HepG2 (cell line): Measurements from ENCODE around the gene THSD4. TPM values are rescaled to one million over a fixed set of nuclear protein-coding genes. Genes with fewer than 3 reads are reported as not detected.

Source experiments
- ATAC-seq: fragments of 200-7000 bp; cut with Tn5 transposase; 3 replicates; pipeline ENCODE4 v1.9.1; 2020; ENCODE audit warnings: mild to moderate bottlenecking, moderate library complexity
- BruUV-seq: library from RNA; stranded (reverse); fragments of 400-500 nt; replicated peaks from 2 replicates; lab custom pipeline; 2021; lab: Mats Ljungman, UMichigan
- CTCF ChIA-PET: fragments of 300-600 bp; formaldehyde crosslinking; extraction: SDS; loops from one replicate; lab custom pipeline; 2021; ENCODE audit warnings: low total read pairs, inconsistent platforms, low intra/inter-chr PET ratio; lab: Yijun Ruan, JAX
- POLR2A ChIA-PET: fragments of 350-600 bp; sonication (Branson Sonifier 250); formaldehyde crosslinking; loops from one replicate; lab custom pipeline; 2020; ENCODE audit warnings: antibody characterized with exemption, inconsistent platforms; lab: Yijun Ruan, JAX
- DNase-seq: peaks from one replicate; pipeline ENCODE4 v3.0.0-alpha.2; 2015; ENCODE audit warnings: low spot score
- FAIRE-seq: peaks from 3 replicates; lab custom pipeline; 2011; peaks lifted over from hg19 to GRCh38; lab: Jason Lieb, UNC
- H2AFZ ChIP-seq: one replicate; pipeline ENCODE4 v1.6.1; 2011; ENCODE audit warnings: low read length, inconsistent platforms
- H3K27ac ChIP-seq: fragments of 300-600 bp; 3 replicates; pipeline ENCODE4 v1.8.0; 2011; ENCODE audit warnings: mixed run types, mild to moderate bottlenecking, mixed read lengths, low read length, inconsistent platforms; ENCODE audit not compliant: insufficient read depth; ENCODE audit errors: extremely low read length
- H3K27me3 ChIP-seq, 2 experiments: fragments of 200-600 bp in 1 of 2; 2 replicates in 1 of 2; 3 replicates in 1 of 2; pipeline versions ENCODE4 v1.6.0 to v1.8.0; 2011; ENCODE audit warnings: low read length in 2 of 2, mild to moderate bottlenecking in 2 of 2, moderate library complexity in 2 of 2, inconsistent platforms in 1 of 2; ENCODE audit not compliant: insufficient read depth in 2 of 2, control insufficient read depth in 1 of 2
- H3K36me3 ChIP-seq, 2 experiments: fragments of 200-600 bp in 1 of 2; replicated peaks in 1 of 2; 2 replicates in 1 of 2; 3 replicates in 1 of 2; pipeline versions ENCODE4 v1.5.1 to v1.8.0; 2011; ENCODE audit warnings: low read length in 2 of 2, inconsistent platforms in 1 of 2; ENCODE audit not compliant: insufficient read depth in 2 of 2, control insufficient read depth in 1 of 2
- H3K4me1 ChIP-seq: 2 replicates; pipeline ENCODE4 v1.5.1; 2012; ENCODE audit warnings: low read length, inconsistent platforms; ENCODE audit not compliant: insufficient read depth
- H3K4me2 ChIP-seq: 2 replicates; pipeline ENCODE4 v1.6.0; 2011; ENCODE audit warnings: low read depth, low read length, inconsistent platforms
- H3K4me3 ChIP-seq, 3 experiments: fragments of 200-600 bp in 1 of 3; sonication (generic), shearing (Covaris generic) in 1 of 3; replicated peaks in 1 of 3; 2 replicates each; pipeline ENCODE4 v1.5.1; 2011 to 2016; ENCODE audit warnings: low read length in 3 of 3, inconsistent platforms in 2 of 3, low read depth in 2 of 3, mild to moderate bottlenecking in 2 of 3, control low read depth in 1 of 3, mixed read lengths in 1 of 3; ENCODE audit not compliant: insufficient read depth in 1 of 3
- H3K79me2 ChIP-seq: one replicate; pipeline ENCODE4 v1.6.1; 2011; ENCODE audit warnings: low read length, inconsistent platforms; ENCODE audit not compliant: insufficient read depth
- H3K9ac ChIP-seq: 2 replicates; pipeline ENCODE4 v1.6.0; 2011; ENCODE audit warnings: mild to moderate bottlenecking, low read depth, low read length, inconsistent platforms; ENCODE audit not compliant: insufficient read depth
- H3K9me3 ChIP-seq: 2 replicates; pipeline ENCODE4 v1.5.1; 2012; ENCODE audit warnings: mild to moderate bottlenecking, low read length
- H4K20me1 ChIP-seq: 2 replicates; pipeline ENCODE4 v1.6.0; 2011; ENCODE audit warnings: inconsistent platforms, mild to moderate bottlenecking, low read length, moderate library complexity; ENCODE audit not compliant: insufficient read depth
- HIVEP1 ChIP-seq: sonication (generic); formaldehyde crosslinking; IDR thresholded peaks from 2 replicates; pipeline ENCODE4 v1.4.0; 2020; ENCODE audit warnings: mild to moderate bottlenecking, missing genetic modification reagents
- PRMT3 ChIP-seq: sonication (generic); formaldehyde crosslinking; IDR thresholded peaks from 2 replicates; pipeline ENCODE4 v1.8.1; 2022; ENCODE audit warnings: low read depth, mild to moderate bottlenecking, moderate library complexity, missing genetic modification reagents, borderline replicate concordance
- SNRNP70 ChIP-seq: fragments of 200-400 bp; formaldehyde crosslinking; IDR thresholded peaks from 2 replicates; pipeline ENCODE4 v1.6.1; 2017; ENCODE audit warnings: mild to moderate bottlenecking, low read depth, low read length, moderate library complexity
- WGBS: methylation state at CpG from one replicate; pipeline ENCODE4 v1.1.6; 2017; ENCODE audit warnings: low lambda C conversion rate; 5-methylcytosine and 5-hydroxymethylcytosine counted together
- in situ Hi-C: cut with HindIII; loops from 2 replicates; pipeline ENCODE4 v1.10.0; 2017; ENCODE audit warnings: low pct_unique_long_range_greater_than_20kb; ENCODE audit not compliant: extremely low pct_ligation_motif_present
- intact Hi-C: fragments of 100-400 bp; cut with micrococcal nuclease; formaldehyde crosslinking; loops from one replicate; pipeline ENCODE4 v1.10.0; 2022; ENCODE audit not compliant: unreplicated experiment
- polyA plus RNA-seq, 8 experiments: library from polyadenylated mRNA; depleted of rRNA in 3 of 8; stranded (reverse) in 7 of 8; unstranded in 1 of 8; fragments of >200 nt; fragmentation: Illumina TruSeq in 4 of 8; extraction: Trizol in 4 of 8; gene quantifications; 2 replicates each; pipeline versions ENCODE4 v1.2.1 to v1.2.3, GENCODE V29; 2011 to 2016; ENCODE audit warnings: low read depth in 4 of 8, missing spikeins in 1 of 8, mixed read lengths in 1 of 8; ENCODE audit not compliant: insufficient read depth in 1 of 8
- total RNA-seq, 5 experiments: library from RNA; depleted of rRNA; stranded (reverse); fragments of >200 nt; fragmentation: Illumina TruSeq; extraction: Trizol; gene quantifications; 2 replicates each; pipeline ENCODE4 v1.2.3, GENCODE V29; 2016; ENCODE audit warnings: low read depth in 1 of 5
- TF ChIP-seq, protein P1 (sequence below): sonication (generic); formaldehyde crosslinking; IDR thresholded peaks from 2 replicates; pipeline ENCODE4 v1.4.0; 2020; ENCODE audit warnings: missing genetic modification reagents, mild to moderate bottlenecking, borderline replicate concordance
- TF ChIP-seq, protein P2 (sequence below): sonication (generic); formaldehyde crosslinking; IDR thresholded peaks from 2 replicates; pipeline ENCODE4 v1.4.0; 2020; ENCODE audit warnings: missing genetic modification reagents

THSD4 gene
- total and polyA plus RNA-seq, 2 of the 13 experiments (the other 11 are each of a cell fraction or from before 2014, with no cell fraction given): 0.07 to 0.21 TPM

DNA sequence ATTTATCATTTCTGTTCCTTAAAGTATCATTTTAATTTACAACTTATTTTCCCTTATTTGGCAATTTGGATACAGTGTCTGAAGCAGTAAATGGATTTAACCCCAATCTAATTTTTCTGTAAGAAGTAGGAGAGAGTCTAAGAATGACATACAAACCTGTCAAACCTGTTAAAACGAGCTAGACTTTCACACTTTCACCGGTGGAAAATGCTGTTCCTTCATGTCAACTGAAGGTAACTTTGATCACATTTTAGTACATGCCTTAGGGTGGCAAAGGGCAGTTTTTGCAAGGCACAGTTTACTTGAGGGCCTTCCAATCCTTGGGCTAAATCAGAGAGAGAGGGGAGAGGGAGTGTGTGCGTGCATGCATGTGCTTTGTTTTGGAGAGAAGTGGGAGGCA lies 221.4 kb downstream of the THSD4 start:
- Histone ChIP-seq H3K27me3 (peaks cover 1 to 5% of the 10 kb centered on the region in 2 experiments; a peak in 2 of 5 replicates), H3K9me3 (no peaks in the 10 kb centered on the region), H3K27ac (no peak overlapping the region), H3K36me3 (no peaks in the 10 kb centered on the region), H3K79me2 (no peaks in the 10 kb centered on the region), H3K9ac (no peak overlapping the region), H3K4me3 (no peak overlapping the region), H2AFZ (no peak overlapping the region), H3K4me2 (no peak overlapping the region), H4K20me1 (no peaks in the 10 kb centered on the region), H3K4me1 (no peaks in the 10 kb centered on the region)
- ChIA-PET CTCF (no interaction called here), POLR2A (no interaction called here)
- in situ Hi-C loops (no loop called here), intact Hi-C loops (no loop called here)
- ATAC-seq: no peak
- no peak for DNase-seq
- no peak for FAIRE-seq
- BruUV-seq: no TSS peak
- 2% methylated on average over 3 of the region's 3 CpGs for WGBS
- TF ChIP-seq, protein P1, sequence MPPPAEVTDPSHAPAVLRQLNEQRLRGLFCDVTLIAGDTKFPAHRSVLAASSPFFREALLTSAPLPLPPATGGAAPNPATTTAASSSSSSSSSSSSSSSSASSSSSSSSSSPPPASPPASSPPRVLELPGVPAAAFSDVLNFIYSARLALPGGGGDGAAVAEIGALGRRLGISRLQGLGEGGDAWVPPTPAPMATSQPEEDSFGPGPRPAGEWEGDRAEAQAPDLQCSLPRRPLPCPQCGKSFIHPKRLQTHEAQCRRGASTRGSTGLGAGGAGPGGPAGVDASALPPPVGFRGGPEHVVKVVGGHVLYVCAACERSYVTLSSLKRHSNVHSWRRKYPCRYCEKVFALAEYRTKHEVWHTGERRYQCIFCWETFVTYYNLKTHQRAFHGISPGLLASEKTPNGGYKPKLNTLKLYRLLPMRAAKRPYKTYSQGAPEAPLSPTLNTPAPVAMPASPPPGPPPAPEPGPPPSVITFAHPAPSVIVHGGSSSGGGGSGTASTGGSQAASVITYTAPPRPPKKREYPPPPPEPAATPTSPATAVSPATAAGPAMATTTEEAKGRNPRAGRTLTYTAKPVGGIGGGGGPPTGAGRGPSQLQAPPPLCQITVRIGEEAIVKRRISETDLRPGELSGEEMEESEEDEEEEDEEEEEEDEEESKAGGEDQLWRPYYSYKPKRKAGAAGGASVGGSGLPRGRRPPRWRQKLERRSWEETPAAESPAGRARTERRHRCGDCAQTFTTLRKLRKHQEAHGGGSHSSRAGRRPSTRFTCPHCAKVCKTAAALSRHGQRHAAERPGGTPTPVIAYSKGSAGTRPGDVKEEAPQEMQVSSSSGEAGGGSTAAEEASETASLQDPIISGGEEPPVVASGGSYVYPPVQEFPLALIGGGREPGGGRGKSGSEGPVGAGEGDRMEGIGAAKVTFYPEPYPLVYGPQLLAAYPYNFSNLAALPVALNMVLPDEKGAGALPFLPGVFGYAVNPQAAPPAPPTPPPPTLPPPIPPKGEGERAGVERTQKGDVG (CRISPR knock-in tag): no peak
- TF ChIP-seq SNRNP70 (no peak), PRMT3 (CRISPR knock-in tag) (no peak), HIVEP1 (CRISPR knock-in tag) (no peak)
- TF ChIP-seq, protein P2, sequence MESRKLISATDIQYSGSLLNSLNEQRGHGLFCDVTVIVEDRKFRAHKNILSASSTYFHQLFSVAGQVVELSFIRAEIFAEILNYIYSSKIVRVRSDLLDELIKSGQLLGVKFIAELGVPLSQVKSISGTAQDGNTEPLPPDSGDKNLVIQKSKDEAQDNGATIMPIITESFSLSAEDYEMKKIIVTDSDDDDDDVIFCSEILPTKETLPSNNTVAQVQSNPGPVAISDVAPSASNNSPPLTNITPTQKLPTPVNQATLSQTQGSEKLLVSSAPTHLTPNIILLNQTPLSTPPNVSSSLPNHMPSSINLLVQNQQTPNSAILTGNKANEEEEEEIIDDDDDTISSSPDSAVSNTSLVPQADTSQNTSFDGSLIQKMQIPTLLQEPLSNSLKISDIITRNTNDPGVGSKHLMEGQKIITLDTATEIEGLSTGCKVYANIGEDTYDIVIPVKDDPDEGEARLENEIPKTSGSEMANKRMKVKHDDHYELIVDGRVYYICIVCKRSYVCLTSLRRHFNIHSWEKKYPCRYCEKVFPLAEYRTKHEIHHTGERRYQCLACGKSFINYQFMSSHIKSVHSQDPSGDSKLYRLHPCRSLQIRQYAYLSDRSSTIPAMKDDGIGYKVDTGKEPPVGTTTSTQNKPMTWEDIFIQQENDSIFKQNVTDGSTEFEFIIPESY (CRISPR knock-in tag): no peak
